Measurements from ENCODE around the gene NPAS1. TPM values are rescaled to one million over a fixed set of nuclear protein-coding genes. Genes with fewer than 3 reads are reported as not detected.
A peak's percentile ranks its signal among the peaks of the same experiment; 100 is the strongest.

NPAS1 gene
- total and polyA plus RNA-seq, 2 of the 13 experiments (the other 11 are each of a cell fraction or from before 2014, with no cell fraction given) = 0.35 to 2.9 TPM

DNA sequence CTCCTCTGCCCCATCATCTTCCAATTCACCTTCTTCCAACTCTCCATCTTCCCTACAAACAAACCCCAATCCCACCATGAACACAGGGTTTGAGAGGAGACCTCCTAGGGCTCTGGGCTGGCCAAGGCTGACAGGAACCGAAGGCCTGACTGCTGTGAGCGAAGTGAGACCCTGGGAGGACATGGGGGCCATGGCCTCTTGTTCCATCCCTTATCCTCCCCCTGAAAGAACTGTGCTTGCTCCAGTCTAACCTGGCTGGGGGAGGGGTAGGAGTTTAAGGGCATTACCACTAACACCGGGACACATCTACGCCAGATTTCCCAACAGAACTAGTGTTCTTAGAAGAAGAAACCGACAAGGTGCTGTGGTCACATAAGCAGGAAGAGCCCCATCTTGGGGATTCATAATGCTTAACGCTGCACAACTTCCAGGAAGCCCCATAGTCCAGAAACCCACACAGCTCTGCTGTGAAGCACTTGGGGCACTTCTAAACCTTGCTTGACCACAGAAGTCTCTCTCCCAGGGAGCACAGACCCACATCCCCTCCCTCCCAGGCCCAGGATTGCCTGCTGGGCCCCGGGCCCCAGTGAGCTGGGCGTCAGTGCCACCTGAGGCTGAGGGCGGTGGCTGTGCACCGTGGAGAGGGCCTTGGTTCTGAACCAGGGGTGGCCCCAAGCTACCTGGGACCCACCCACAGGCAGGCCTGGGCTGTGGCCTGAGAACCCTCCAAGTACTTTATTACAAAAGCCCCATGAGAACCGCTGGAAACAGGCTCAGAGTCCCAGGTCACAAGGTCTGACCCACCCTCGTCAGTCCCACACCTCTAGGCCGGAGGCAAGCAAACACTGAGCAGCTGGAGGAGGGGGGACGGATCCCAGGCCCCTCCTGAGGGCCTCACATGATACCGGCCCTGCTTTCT, 75.2 kb downstream of the NPAS1 start:
- in situ Hi-C loops (cut with HindIII; ENCODE audit: extremely low pct_ligation_motif_present, low pct_unique_long_range_greater_than_20kb) = no loop called here
- H3K79me2 ChIP-seq (ENCODE audit: insufficient read depth, low read length) = peaks cover 40% of the 10 kb centered on the region
- TF ChIP-seq RARA (CRISPR knock-in tag; IDR thresholded peaks at IDR 0.05) (peak; percentile 86), GATAD2A (CRISPR knock-in tag; IDR thresholded peaks at IDR 0.05) (peak; percentile 76), SP2 (CRISPR knock-in tag; IDR thresholded peaks at IDR 0.05) (no peak), SAP130 (CRISPR knock-in tag; IDR thresholded peaks at IDR 0.05; ENCODE audit: low read depth) (peak; percentile 62; the same call in 1 of the 2 replicates), SRSF9 (IDR thresholded peaks at IDR 0.05; ENCODE audit: borderline replicate concordance, insufficient read depth, low read depth, low read length, poor library complexity, severe bottlenecking) (no peak), ZBTB7B (CRISPR knock-in tag; IDR thresholded peaks at IDR 0.05) (peak; percentile 49; the same call in 1 of the 2 replicates), HNF4G (IDR thresholded peaks at IDR 0.05; ENCODE audit: borderline replicate concordance, low read depth, low read length) (peak; percentile 50), HNF4G (CRISPR knock-in tag; IDR thresholded peaks at IDR 0.05; ENCODE audit: borderline replicate concordance, low read depth) (no peak), TCF12 (IDR thresholded peaks at IDR 0.05) (no peak), TCF12 (CRISPR knock-in tag; IDR thresholded peaks at IDR 0.05) (no peak), FOSL2 (CRISPR knock-in tag; IDR thresholded peaks at IDR 0.05) (peak; percentile 70; the same call in 1 of the 2 replicates), ZNF264 (CRISPR knock-in tag; IDR thresholded peaks at IDR 0.05) (0 out of 2 replicates have a peak, but pooled peaks have one; percentile 19), RXRB (CRISPR knock-in tag; IDR thresholded peaks at IDR 0.05; ENCODE audit: borderline replicate concordance) (peak; percentile 47; the same call in 1 of the 2 replicates), RCOR2 (CRISPR knock-in tag; IDR thresholded peaks at IDR 0.05) (no peak), HOXA3 (CRISPR knock-in tag; IDR thresholded peaks at IDR 0.05) (peak; percentile 60; the same call in 1 of the 2 replicates), HNF4A (CRISPR knock-in tag; IDR thresholded peaks at IDR 0.05) (peak; percentile 84)
- TF ChIP-seq, protein P1, sequence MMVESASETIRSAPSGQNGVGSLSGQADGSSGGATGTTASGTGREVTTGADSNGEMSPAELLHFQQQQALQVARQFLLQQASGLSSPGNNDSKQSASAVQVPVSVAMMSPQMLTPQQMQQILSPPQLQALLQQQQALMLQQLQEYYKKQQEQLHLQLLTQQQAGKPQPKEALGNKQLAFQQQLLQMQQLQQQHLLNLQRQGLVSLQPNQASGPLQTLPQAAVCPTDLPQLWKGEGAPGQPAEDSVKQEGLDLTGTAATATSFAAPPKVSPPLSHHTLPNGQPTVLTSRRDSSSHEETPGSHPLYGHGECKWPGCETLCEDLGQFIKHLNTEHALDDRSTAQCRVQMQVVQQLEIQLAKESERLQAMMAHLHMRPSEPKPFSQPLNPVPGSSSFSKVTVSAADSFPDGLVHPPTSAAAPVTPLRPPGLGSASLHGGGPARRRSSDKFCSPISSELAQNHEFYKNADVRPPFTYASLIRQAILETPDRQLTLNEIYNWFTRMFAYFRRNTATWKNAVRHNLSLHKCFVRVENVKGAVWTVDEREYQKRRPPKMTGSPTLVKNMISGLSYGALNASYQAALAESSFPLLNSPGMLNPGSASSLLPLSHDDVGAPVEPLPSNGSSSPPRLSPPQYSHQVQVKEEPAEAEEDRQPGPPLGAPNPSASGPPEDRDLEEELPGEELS (CRISPR knock-in tag; IDR thresholded peaks at IDR 0.05) = peak; percentile 52; the same call in 1 of the 2 replicates
- TF ChIP-seq, protein P2, sequence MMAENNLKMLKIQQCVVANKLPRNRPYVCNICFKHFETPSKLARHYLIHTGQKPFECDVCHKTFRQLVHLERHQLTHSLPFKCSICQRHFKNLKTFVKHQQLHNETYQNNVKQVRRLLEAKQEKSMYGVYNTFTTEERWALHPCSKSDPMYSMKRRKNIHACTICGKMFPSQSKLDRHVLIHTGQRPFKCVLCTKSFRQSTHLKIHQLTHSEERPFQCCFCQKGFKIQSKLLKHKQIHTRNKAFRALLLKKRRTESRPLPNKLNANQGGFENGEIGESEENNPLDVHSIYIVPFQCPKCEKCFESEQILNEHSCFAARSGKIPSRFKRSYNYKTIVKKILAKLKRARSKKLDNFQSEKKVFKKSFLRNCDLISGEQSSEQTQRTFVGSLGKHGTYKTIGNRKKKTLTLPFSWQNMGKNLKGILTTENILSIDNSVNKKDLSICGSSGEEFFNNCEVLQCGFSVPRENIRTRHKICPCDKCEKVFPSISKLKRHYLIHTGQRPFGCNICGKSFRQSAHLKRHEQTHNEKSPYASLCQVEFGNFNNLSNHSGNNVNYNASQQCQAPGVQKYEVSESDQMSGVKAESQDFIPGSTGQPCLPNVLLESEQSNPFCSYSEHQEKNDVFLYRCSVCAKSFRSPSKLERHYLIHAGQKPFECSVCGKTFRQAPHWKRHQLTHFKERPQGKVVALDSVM (CRISPR knock-in tag; IDR thresholded peaks at IDR 0.05) = no peak

More for the DNA sequence above, 75.2 kb downstream of the NPAS1 start:
- H4K20me1 ChIP-seq (ENCODE audit: insufficient read depth, low read length) = no peaks in the 10 kb centered on the region
- no peaks in the 10 kb centered on the region for H3K9me3 ChIP-seq (ENCODE audit: low read length)
- BruUV-seq (replicated peaks) = no TSS peak
- no peak overlapping the region for H2AFZ ChIP-seq (ENCODE audit: low read length)
- peaks cover 11 to 37% of the 10 kb centered on the region in 2 experiments for H3K36me3 ChIP-seq (replicated peaks in 1 of 2; ENCODE audit: control insufficient read depth in 1 of 2, insufficient read depth in 2 of 2, low read length in 2 of 2)
- H3K4me3 ChIP-seq (replicated peaks in 1 of 3; ENCODE audit: insufficient read depth in 1 of 3, low read depth in 2 of 3, low read length in 3 of 3) = peak overlapping the region in 2 of 3 experiments; percentile 8 to 64; a peak in 3 of 6 replicates
- ATAC-seq (peak; percentile 72), DNase-seq (ENCODE audit: low spot score) (peak; percentile 85), FAIRE-seq (peak; percentile 91)
- ChIA-PET CTCF (ENCODE audit: low intra/inter-chr PET ratio, low total read pairs) (no interaction called here), POLR2A (interaction anchor here (0.6 to 11.1 kb wide), 11 partner anchors 8 to 162 kb away, joined by 3 to 456 read pairs (median 8); partner anchors contain the start of genes CCDC9, SAE1 and ZC3H4)
- peak overlapping the region; percentile 91 for H3K27ac ChIP-seq (ENCODE audit: extremely low read length, insufficient read depth, low read length)
- H3K4me2 ChIP-seq (ENCODE audit: low read depth, low read length) = peak overlapping the region; percentile 70
- intact Hi-C loops (cut with micrococcal nuclease; ENCODE audit: unreplicated experiment) = no loop called here
- H3K4me1 ChIP-seq (ENCODE audit: insufficient read depth, low read length) = peaks cover 63% of the 10 kb centered on the region
- 49% methylated on average over 12 of the region's 15 CpGs for WGBS (ENCODE audit: low lambda C conversion rate)
- no peaks in the 10 kb centered on the region for H3K27me3 ChIP-seq (ENCODE audit: control insufficient read depth in 1 of 2, insufficient read depth in 2 of 2, low read length in 2 of 2)
- H3K9ac ChIP-seq (ENCODE audit: insufficient read depth, low read depth, low read length) = peak overlapping the region; percentile 72
